GM18520 (cell line): Measurements from ENCODE around the gene RPL18A.

ENCODE experiments used
- ATAC-seq: cut with Tn5 transposase; IDR thresholded peaks from one replicate; pipeline ENCODE4 v1.9.1; 2021; ENCODE audit not compliant: unreplicated experiment

The RPL18A gene

DNA sequence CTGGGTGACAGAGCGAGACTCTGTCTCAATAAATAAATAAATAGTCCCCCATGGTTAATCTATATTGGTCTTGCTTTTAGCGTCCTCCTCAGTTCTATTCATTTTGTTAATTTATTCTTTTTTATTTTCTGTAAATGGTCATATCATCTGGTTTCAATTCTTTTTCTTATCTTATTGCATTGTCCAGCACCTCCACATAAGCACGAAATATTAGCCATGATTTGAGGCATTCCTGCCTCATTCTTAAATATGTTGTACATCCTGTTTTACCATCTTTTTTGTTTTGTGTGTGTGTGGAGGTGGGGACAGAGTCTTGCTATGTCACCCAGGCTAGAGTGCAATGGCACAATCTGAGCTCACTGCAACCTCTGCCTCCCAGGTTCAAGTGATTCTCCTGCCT, 48.5 kb downstream of the RPL18A start:
- ATAC-seq = no peak

DNA sequence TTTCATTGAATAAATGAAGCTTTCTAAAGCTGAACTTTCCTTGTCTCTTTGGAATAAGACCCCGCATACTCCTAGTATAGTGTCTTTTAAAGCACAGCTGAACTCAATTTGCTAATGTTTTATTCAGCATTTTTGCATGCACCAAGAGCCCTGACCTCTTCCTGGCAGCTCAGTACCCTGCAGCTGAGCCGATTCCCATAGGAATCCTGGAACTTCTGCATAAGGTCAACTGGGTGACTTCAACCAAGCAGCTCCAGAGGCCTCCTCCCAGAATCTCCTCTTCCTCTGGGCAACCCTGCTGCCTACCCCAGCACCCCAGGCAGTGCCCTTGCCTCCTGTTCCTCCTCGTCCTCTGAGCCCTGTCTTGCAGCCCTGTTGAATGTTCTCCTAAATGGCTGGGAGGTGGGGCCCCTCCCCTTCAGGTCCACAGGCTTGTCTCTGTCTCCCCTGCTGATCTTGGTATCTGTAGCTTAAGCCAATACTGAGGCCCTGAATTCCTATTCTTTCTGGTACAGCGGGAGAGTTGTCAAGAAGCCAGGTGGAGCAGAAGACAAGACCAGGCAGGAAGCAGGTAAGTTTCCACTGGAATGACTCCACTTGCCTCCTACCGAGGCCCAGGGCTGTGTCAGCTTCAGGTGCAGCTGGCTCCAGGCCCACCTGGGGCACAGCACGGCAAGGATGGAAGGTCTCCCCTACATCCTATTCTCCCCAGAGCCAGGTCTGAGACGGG, 49.5 kb downstream of the RPL18A start:
- no peak for ATAC-seq

DNA sequence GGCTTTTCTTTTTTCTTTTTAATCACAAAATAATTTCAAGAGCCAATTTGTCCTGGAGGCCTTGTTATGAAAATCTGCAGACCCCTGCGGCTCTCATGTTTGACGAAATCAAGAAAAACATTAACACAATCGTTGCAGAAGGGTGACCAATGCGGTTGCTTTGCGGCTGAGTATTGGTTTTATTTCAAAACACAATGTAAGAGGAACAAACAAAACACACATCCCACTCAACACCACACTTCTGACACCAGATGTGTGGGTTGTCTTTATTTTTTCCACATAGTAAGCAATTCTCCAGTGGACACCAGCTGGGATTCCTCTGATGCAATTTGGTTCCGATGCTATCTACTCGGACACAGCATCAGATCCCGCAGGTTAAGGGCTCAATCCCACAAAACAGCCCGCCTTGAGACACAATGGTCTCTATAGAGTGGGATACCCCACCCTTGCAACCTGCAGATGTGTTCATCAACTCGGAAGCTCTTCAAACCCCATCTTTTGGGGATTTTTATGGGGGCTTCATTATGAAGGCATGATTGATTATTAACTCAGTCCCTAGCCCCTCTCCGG, 51.2 kb downstream of the RPL18A start:
- ATAC-seq = no peak
